H9 (cell line): ENCODE results near the gene COQ8A. TPM values are rescaled to one million over a fixed set of nuclear protein-coding genes. Genes with fewer than 3 reads are reported as not detected.

Experiments
- DNase-seq: peaks from one replicate; pipeline ENCODE4 v3.0.0-alpha.2; 2017
- H2AFZ ChIP-seq: one replicate; pipeline ENCODE4 v1.6.1; 2013; ENCODE audit warnings: mild to moderate bottlenecking, low read length, control low read depth, moderate library complexity
- H2AK5ac ChIP-seq: 2 replicates; pipeline ENCODE4 v1.6.1; 2013; ENCODE audit warnings: low read length, control low read depth, mixed read lengths; ENCODE audit not compliant: insufficient read length
- H2BK120ac ChIP-seq: one replicate; pipeline ENCODE4 v1.6.1; 2013; ENCODE audit warnings: low read depth, mild to moderate bottlenecking, low read length, control low read depth, inconsistent platforms; ENCODE audit not compliant: poor library complexity, severe bottlenecking
- H2BK12ac ChIP-seq: 2 replicates; pipeline ENCODE4 v1.6.1; 2013; ENCODE audit warnings: low read length, control low read depth, mixed read lengths, low read depth; ENCODE audit not compliant: insufficient read length
- H2BK15ac ChIP-seq: 2 replicates; pipeline ENCODE4 v1.6.1; 2013; ENCODE audit warnings: low read depth, low read length, control low read depth
- H2BK20ac ChIP-seq: one replicate; pipeline ENCODE4 v1.6.1; 2013; ENCODE audit warnings: low read depth, mild to moderate bottlenecking, low read length, control low read depth, inconsistent platforms; ENCODE audit not compliant: poor library complexity, severe bottlenecking
- H2BK5ac ChIP-seq: 2 replicates; pipeline ENCODE4 v1.6.1; 2013; ENCODE audit warnings: low read length, control low read depth, mixed read lengths; ENCODE audit not compliant: insufficient read length
- H3K14ac ChIP-seq: 2 replicates; pipeline ENCODE4 v1.6.1; 2013; ENCODE audit warnings: low read length, control low read depth; ENCODE audit not compliant: insufficient read depth
- H3K18ac ChIP-seq: 2 replicates; pipeline ENCODE4 v1.6.1; 2013; ENCODE audit warnings: low read depth, mild to moderate bottlenecking, mixed read lengths, low read length, control low read depth; ENCODE audit not compliant: insufficient read length
- H3K23ac ChIP-seq: 2 replicates; pipeline ENCODE4 v1.6.1; 2013; ENCODE audit warnings: low read length, control low read depth, mixed read lengths, low read depth; ENCODE audit not compliant: insufficient read length
- H3K23me2 ChIP-seq: 2 replicates; pipeline ENCODE4 v1.6.1; 2013; ENCODE audit warnings: low read depth, mild to moderate bottlenecking, mixed read lengths, low read length, control low read depth; ENCODE audit not compliant: insufficient read length, poor library complexity, severe bottlenecking
- H3K27ac ChIP-seq: 2 replicates; pipeline ENCODE4 v1.5.1; 2013; ENCODE audit warnings: low read length, control low read depth, mixed read lengths, low read depth; ENCODE audit not compliant: insufficient read length
- H3K27me3 ChIP-seq: 2 replicates; pipeline ENCODE4 v1.6.1; 2013; ENCODE audit warnings: low read length, control low read depth, inconsistent platforms; ENCODE audit not compliant: insufficient read depth
- H3K4ac ChIP-seq: 2 replicates; pipeline ENCODE4 v1.6.1; 2013; ENCODE audit warnings: low read depth, mild to moderate bottlenecking, control low read depth, inconsistent platforms, low read length, moderate library complexity
- H3K4me1 ChIP-seq: 2 replicates; pipeline ENCODE4 v1.6.1; 2013; ENCODE audit warnings: low read length, control low read depth, inconsistent platforms; ENCODE audit not compliant: insufficient read depth
- H3K4me2 ChIP-seq: 2 replicates; pipeline ENCODE4 v1.6.1; 2013; ENCODE audit warnings: low read length, control low read depth, mixed read lengths; ENCODE audit not compliant: insufficient read length, insufficient read depth
- H3K56ac ChIP-seq: 2 replicates; pipeline ENCODE4 v1.6.1; 2013; ENCODE audit warnings: low read depth, mild to moderate bottlenecking, mixed read lengths, low read length, control low read depth; ENCODE audit not compliant: insufficient read length
- H3K79me1 ChIP-seq: 2 replicates; pipeline ENCODE4 v1.6.1; 2013; ENCODE audit warnings: low read depth, mild to moderate bottlenecking, moderate library complexity, low read length, control low read depth, inconsistent platforms; ENCODE audit not compliant: insufficient read depth, poor library complexity, severe bottlenecking
- H3K79me2 ChIP-seq: 2 replicates; pipeline ENCODE4 v1.6.1; 2013; ENCODE audit warnings: low read length, control low read depth, inconsistent platforms; ENCODE audit not compliant: insufficient read depth
- H3K9ac ChIP-seq: 2 replicates; pipeline ENCODE4 v1.6.1; 2013; ENCODE audit warnings: low read length, control low read depth, mixed read lengths; ENCODE audit not compliant: insufficient read length; ENCODE audit errors: extremely low read depth
- H3K9me3 ChIP-seq: one replicate; pipeline ENCODE4 v1.6.1; 2013; ENCODE audit warnings: low read depth, low read length, inconsistent platforms; ENCODE audit not compliant: control insufficient read depth
- H3T11ph ChIP-seq: one replicate; pipeline ENCODE4 v1.6.1; 2013; ENCODE audit warnings: mild to moderate bottlenecking, low read length, control low read depth, inconsistent platforms
- H4K20me1 ChIP-seq: one replicate; pipeline ENCODE4 v1.6.1; 2013; ENCODE audit not compliant: control insufficient read depth, insufficient read length, insufficient read depth
- H4K5ac ChIP-seq: 2 replicates; pipeline ENCODE4 v1.6.1; 2013; ENCODE audit warnings: low read depth, mild to moderate bottlenecking, mixed read lengths, low read length, control low read depth; ENCODE audit not compliant: insufficient read length
- H4K8ac ChIP-seq: replicated peaks from 2 replicates; pipeline ENCODE4 v1.6.1; 2013; ENCODE audit warnings: low read length, control low read depth, mixed read lengths, low read depth; ENCODE audit not compliant: insufficient read length
- H4K91ac ChIP-seq: 2 replicates; pipeline ENCODE4 v1.6.1; 2013; ENCODE audit warnings: low read depth, mild to moderate bottlenecking, moderate library complexity, mixed read lengths, low read length, control low read depth; ENCODE audit not compliant: insufficient read length
- H3K27ac Mint-ChIP-seq, 3 experiments: 2 replicates in 2 of 3; 3 replicates in 1 of 3; pipeline ENCODE4 v1.8.0; 2020 to 2021; ENCODE audit warnings: mixed read lengths in 3 of 3, mild to moderate bottlenecking in 1 of 3, moderate library complexity in 1 of 3
- H3K27me3 Mint-ChIP-seq: 2 replicates; pipeline ENCODE4 v1.8.0; 2021; ENCODE audit warnings: low read depth, mild to moderate bottlenecking, moderate library complexity, mixed read lengths
- H3K36me3 Mint-ChIP-seq, 3 experiments: 2 replicates in 2 of 3; 3 replicates in 1 of 3; pipeline ENCODE4 v1.8.0; 2020 to 2021; ENCODE audit warnings: low read depth in 3 of 3, mixed read lengths in 3 of 3; ENCODE audit not compliant: insufficient read depth in 1 of 3
- H3K4me1 Mint-ChIP-seq, 2 experiments: 2 replicates each; pipeline ENCODE4 v1.8.0; 2020; ENCODE audit warnings: mixed read lengths in 2 of 2
- H3K4me3 Mint-ChIP-seq, 2 experiments: 2 replicates in 1 of 2; 3 replicates in 1 of 2; pipeline ENCODE4 v1.8.0; 2020 to 2021; ENCODE audit warnings: mild to moderate bottlenecking in 2 of 2, mixed read lengths in 2 of 2, moderate library complexity in 1 of 2
- H3K9me3 Mint-ChIP-seq, 2 experiments: 2 replicates in 1 of 2; 3 replicates in 1 of 2; pipeline ENCODE4 v1.8.0; 2020; ENCODE audit warnings: mild to moderate bottlenecking in 2 of 2, mixed read lengths in 2 of 2, moderate library complexity in 1 of 2
- CTCF ChIP-seq: fragments of 200-600 bp; sonication (generic); conservative IDR thresholded peaks from 3 replicates; pipeline ENCODE4 v1.8.0; 2021; ENCODE audit warnings: antibody characterized with exemption, mild to moderate bottlenecking
- WGBS: extraction: QIAGEN DNeasy Blood & Tissue Kit; methylation state at CpG from one replicate; pipeline ENCODE4 v1.1.7; 2013; ENCODE audit warnings: missing lambda C conversion rate, low lambda C conversion rate, mixed read lengths; ENCODE audit not compliant: insufficient read length; ENCODE audit errors: extremely low coverage; 5-methylcytosine and 5-hydroxymethylcytosine counted together
- total RNA-seq: library from RNA; stranded (reverse); gene quantifications from 2 replicates; pipeline ENCODE4 v1.2.1, GENCODE V29; 2021

Gene COQ8A
- total RNA-seq, 1 experiment from 2014 or later: 26.0 TPM

DNA sequence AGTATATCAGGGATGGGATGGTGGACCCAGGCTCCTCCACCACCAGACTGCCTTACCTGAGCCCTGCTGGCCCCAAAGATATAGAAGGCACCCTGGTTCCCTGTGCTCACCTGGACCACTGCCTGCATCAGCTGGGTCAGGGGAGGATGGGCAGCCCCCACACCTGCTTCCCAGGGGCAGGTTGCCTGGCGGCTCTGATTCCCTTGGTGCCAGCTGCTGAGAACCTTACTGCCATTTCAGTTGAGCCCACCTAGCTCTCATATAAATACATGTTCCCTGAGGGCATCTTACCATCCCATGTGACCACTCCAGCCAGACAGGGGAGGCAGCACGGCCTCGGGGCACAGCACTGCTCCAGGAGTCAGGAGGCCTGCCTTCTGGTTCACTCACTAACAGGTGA, 45.3 kb upstream of the COQ8A start:
- Histone ChIP-seq H3K56ac (no peak overlapping the region), H3K9ac (no peak overlapping the region), H2AFZ (no peak overlapping the region), H3K14ac (no peak overlapping the region), H2BK20ac (no peak overlapping the region), H2AK5ac (no peak overlapping the region), H4K5ac (no peak overlapping the region), H3K23me2 (no peaks in the 10 kb centered on the region), H2BK15ac (no peak overlapping the region), H4K8ac (no peak overlapping the region), H3K79me1 (no peaks in the 10 kb centered on the region), H3K9me3 (no peaks in the 10 kb centered on the region), H2BK120ac (no peak overlapping the region), H3K4me1 (no peaks in the 10 kb centered on the region), H2BK5ac (no peak overlapping the region), H4K20me1 (no peaks in the 10 kb centered on the region), H3K79me2 (no peaks in the 10 kb centered on the region), H3K23ac (no peak overlapping the region), H3K4ac (no peak overlapping the region), H3T11ph (no peak overlapping the region), H3K4me2 (no peak overlapping the region), H3K27me3 (no peaks in the 10 kb centered on the region), H2BK12ac (no peak overlapping the region), H4K91ac (no peak overlapping the region), H3K18ac (no peak overlapping the region), H3K27ac (no peak overlapping the region)
- Mint-ChIP-seq H3K27me3 (no peaks in the 10 kb centered on the region), H3K4me1 (no peaks in the 10 kb centered on the region), H3K4me3 (no peak overlapping the region), H3K9me3 (no peaks in the 10 kb centered on the region), H3K27ac (no peak overlapping the region), H3K36me3 (peaks cover 14 to 59% (median 45%) of the 10 kb centered on the region in 3 experiments)
- no CpG with 5 or more reads among the region's 3 CpGs for WGBS
- TF ChIP-seq CTCF: no peak
- no peak for DNase-seq
